ENCODE results near the gene NRP1. TPM values are rescaled to one million over a fixed set of nuclear protein-coding genes. Genes with fewer than 3 reads are reported as not detected.

The NRP1 gene
- total RNA-seq, 1 experiment from 2014 or later: 3.0 TPM

GRCh38 chr10:33234831-33235237, 99.6 kb downstream of the NRP1 start (continued):
- TF ChIP-seq ZNF532 (CRISPR knock-in tag; IDR thresholded peaks at IDR 0.05; ENCODE audit: borderline replicate concordance): no peak
- no peak for TF ChIP-seq NFYB (CRISPR knock-in tag; conservative IDR thresholded peaks at IDR 0.05; ENCODE audit: low read depth)
- TF ChIP-seq KAT7 (CRISPR knock-in tag; IDR thresholded peaks at IDR 0.05; ENCODE audit: borderline replicate concordance): no peak
- no peak for TF ChIP-seq NFATC4 (CRISPR knock-in tag; IDR thresholded peaks at IDR 0.05)
- TF ChIP-seq JUN (CRISPR knock-in tag; IDR thresholded peaks at IDR 0.05): no peak
- TF ChIP-seq MLX (CRISPR knock-in tag; IDR thresholded peaks at IDR 0.05): no peak
- no peak for TF ChIP-seq ATF2 (CRISPR knock-in tag; IDR thresholded peaks at IDR 0.05; ENCODE audit: borderline replicate concordance, low read depth)
- TF ChIP-seq IRF1 (CRISPR knock-in tag; IDR thresholded peaks at IDR 0.05): no peak

- no peaks in the 10 kb centered on the region for H3K27me3 Mint-ChIP-seq (ENCODE audit: low read depth)
- no peak overlapping the region for H3K4me3 Mint-ChIP-seq
- CTCF ChIA-PET: no interaction called here
- no peak overlapping the region for H3K27ac Mint-ChIP-seq
- POLR2A ChIA-PET: interaction anchor here (1.1 kb wide), 1 partner anchor 8 kb away, joined by 3 read pairs; no protein-coding TSS in a partner anchor
- no peak for DNase-seq (ENCODE audit: low spot score)
- H3K36me3 Mint-ChIP-seq: no peaks in the 10 kb centered on the region
- no peak for ATAC-seq
- H3K4me1 Mint-ChIP-seq: peaks cover 25% of the 10 kb centered on the region
- H3K9me3 Mint-ChIP-seq: no peaks in the 10 kb centered on the region
- TF ChIP-seq IRF2 (CRISPR knock-in tag; IDR thresholded peaks at IDR 0.05; ENCODE audit: borderline replicate concordance, low read depth): no peak
- no peak for TF ChIP-seq MLX (CRISPR knock-in tag; IDR thresholded peaks at IDR 0.05)
- no peak for TF ChIP-seq TCF7 (CRISPR knock-in tag; IDR thresholded peaks at IDR 0.05; ENCODE audit: low read depth)
- no peak for TF ChIP-seq MAX (CRISPR knock-in tag; IDR thresholded peaks at IDR 0.05)
- no peak for TF ChIP-seq ATF3 (CRISPR knock-in tag; conservative IDR thresholded peaks at IDR 0.05)
- no peak for TF ChIP-seq NR3C1 (CRISPR knock-in tag; conservative IDR thresholded peaks at IDR 0.05; ENCODE audit: low read depth)
- TF ChIP-seq ETV6 (CRISPR knock-in tag; IDR thresholded peaks at IDR 0.05): no peak
- no peak for TF ChIP-seq ZNF396 (CRISPR knock-in tag; IDR thresholded peaks at IDR 0.05; ENCODE audit: borderline replicate concordance)
- TF ChIP-seq ZSCAN18 (CRISPR knock-in tag; IDR thresholded peaks at IDR 0.05): no peak
- TF ChIP-seq ZNF281 (CRISPR knock-in tag; IDR thresholded peaks at IDR 0.05): no peak
- TF ChIP-seq E2F4 (CRISPR knock-in tag; IDR thresholded peaks at IDR 0.05; ENCODE audit: borderline replicate concordance, low read depth): no peak
- TF ChIP-seq ZNF512 (CRISPR knock-in tag; IDR thresholded peaks at IDR 0.05; ENCODE audit: borderline replicate concordance): no peak
- no peak for TF ChIP-seq ZNF671 (CRISPR knock-in tag; IDR thresholded peaks at IDR 0.05)
Observed at GRCh38 chr10:33233635-33234034, 100.8 kb downstream of the NRP1 start.

Data from WTC11 (cell line).